ENCODE results near the gene MMP10.

MMP10 gene

DNA sequence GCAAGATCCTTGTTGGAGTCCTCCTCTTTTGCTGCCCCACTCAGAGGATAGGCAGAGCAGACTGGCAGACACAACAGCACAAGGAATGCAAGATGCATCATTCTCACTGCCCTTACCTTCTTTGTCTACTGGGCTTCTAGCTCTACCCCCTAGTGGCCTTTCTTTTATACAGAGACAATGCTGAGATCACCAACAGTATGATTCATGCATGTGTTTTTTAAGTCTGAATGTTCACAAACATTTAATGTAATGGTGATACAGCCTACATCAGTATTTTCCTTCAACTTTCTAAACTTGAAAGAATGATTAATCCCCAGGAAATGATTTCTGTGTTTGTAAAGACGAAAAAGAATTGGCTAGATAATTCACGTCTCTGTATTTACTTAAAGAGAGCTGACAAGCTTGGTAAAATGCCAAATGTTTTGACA, at the start of gene MMP10:
Gene MMP10 (minus strand): TSS at position 138 of the 428 bp plus-strand sequence. CDS start 37 bp downstream, at position 101.
- Histone ChIP-seq H3K36me3 (ENCODE audit: insufficient read depth, low read length) (no peaks in the 10 kb centered on the region), H2AFZ (ENCODE audit: low read length, unreplicated experiment) (no peak within 1 kb of the TSS), H3K79me2 (ENCODE audit: control insufficient read depth, insufficient read depth, low read length, unreplicated experiment) (no peaks in the 10 kb centered on the region), H3K27ac (ENCODE audit: low read depth, low read length) (no peak within 1 kb of the TSS), H3K27me3 (ENCODE audit: insufficient read depth, low read length) (peaks cover 7% of the 10 kb centered on the region; the same call in 1 of the 2 replicates), H3K4me3 (ENCODE audit: low read depth, low read length) (no peak within 1 kb of the TSS), H3K4me1 (ENCODE audit: control insufficient read depth, insufficient read depth, low read length, unreplicated experiment) (peaks cover 6% of the 10 kb centered on the region)

DNA sequence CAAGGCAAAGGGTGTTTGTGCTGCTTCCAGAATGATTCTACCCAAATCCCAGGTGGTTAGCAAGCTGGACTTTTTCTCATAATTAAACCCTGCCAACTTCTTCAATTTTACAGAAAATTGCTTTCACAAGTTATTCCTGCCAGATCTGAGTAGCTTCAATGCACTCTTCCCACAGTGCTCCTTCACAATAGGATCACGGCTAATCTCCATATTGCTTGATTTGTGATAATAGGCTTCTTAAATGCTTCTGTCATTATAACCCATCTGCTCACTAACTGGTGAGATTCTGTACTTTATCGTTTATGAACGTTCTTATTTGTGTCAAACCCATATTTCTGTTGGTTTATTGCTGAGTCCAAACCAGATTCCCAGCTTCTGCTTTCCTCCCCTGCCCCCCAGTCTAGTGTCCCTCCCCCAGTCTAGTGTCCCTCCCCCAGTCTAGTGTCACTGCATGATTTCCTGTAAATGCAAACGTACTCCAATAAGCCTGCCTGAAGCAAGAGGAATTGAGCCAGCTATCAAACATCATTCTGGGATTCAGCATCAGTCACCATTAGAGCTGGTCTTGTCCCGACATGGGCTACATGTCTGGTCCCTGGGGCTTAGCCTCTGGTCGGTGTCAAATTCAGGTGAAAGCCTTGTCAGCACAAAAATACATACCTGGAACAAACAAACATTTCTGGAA, 49.0 kb upstream of the MMP10 start:
- no peak overlapping the region for H2AFZ ChIP-seq (ENCODE audit: low read length, unreplicated experiment)
- no peak overlapping the region for H3K27ac ChIP-seq (ENCODE audit: low read depth, low read length)
- no peaks in the 10 kb centered on the region for H3K27me3 ChIP-seq (ENCODE audit: insufficient read depth, low read length)
- H3K4me1 ChIP-seq (ENCODE audit: control insufficient read depth, insufficient read depth, low read length, unreplicated experiment) = peaks cover 19% of the 10 kb centered on the region
- no peak overlapping the region for H3K4me3 ChIP-seq (ENCODE audit: low read depth, low read length)
- no peaks in the 10 kb centered on the region for H3K79me2 ChIP-seq (ENCODE audit: control insufficient read depth, insufficient read depth, low read length, unreplicated experiment)
- no peaks in the 10 kb centered on the region for H3K36me3 ChIP-seq (ENCODE audit: insufficient read depth, low read length)

DNA sequence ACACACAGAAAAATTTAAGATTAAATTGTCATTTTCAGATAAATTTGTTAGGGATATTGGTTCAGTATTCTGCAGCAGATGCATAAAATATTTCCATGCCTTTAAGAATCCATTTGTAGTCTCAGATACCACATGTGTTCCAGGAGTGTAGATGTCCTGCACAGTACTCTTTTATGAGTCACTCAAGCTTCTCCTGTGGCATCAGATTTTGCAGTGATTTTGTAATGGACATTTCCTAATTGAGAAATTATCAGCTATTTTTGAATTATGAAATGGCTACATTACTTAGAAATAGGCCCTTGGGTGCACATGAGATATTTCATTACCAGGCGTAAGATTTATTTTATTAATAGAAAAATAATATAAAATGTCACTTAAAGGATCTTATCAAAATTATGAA, 44.1 kb upstream of the MMP10 start:
- H3K27me3 ChIP-seq (ENCODE audit: insufficient read depth, low read length) = peaks cover 34% of the 10 kb centered on the region
- no peak overlapping the region for H3K4me3 ChIP-seq (ENCODE audit: low read depth, low read length)
- no peaks in the 10 kb centered on the region for H3K79me2 ChIP-seq (ENCODE audit: control insufficient read depth, insufficient read depth, low read length, unreplicated experiment)
- no peaks in the 10 kb centered on the region for H3K36me3 ChIP-seq (ENCODE audit: insufficient read depth, low read length)
- no peak overlapping the region for H3K27ac ChIP-seq (ENCODE audit: low read depth, low read length)
- H3K4me1 ChIP-seq (ENCODE audit: control insufficient read depth, insufficient read depth, low read length, unreplicated experiment) = peaks cover 3% of the 10 kb centered on the region
- no peak overlapping the region for H2AFZ ChIP-seq (ENCODE audit: low read length, unreplicated experiment)

DNA sequence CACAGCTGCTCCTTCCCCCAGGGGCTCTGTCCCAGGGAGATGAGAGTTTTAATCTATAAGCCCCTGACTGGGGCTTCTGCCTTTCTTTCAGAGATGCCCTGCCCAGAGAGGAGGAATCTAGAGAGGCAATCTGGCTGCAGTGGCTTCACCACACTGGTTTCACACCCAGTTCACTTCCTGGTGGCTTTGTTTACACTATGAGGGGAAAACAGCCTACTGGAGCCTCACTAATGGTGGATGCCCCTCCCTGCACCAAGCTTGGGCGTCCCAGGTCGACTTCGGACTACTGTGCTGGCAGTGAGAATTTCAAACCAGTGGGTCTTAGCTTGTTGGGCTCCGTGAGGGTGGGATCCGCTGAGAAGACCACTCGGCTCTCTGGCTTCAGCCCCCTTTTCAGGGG, 39.1 kb upstream of the MMP10 start:
- Histone ChIP-seq H3K27me3 (ENCODE audit: insufficient read depth, low read length) (peaks cover 40% of the 10 kb centered on the region), H3K36me3 (ENCODE audit: insufficient read depth, low read length) (no peaks in the 10 kb centered on the region), H3K4me1 (ENCODE audit: control insufficient read depth, insufficient read depth, low read length, unreplicated experiment) (no peaks in the 10 kb centered on the region)

DNA sequence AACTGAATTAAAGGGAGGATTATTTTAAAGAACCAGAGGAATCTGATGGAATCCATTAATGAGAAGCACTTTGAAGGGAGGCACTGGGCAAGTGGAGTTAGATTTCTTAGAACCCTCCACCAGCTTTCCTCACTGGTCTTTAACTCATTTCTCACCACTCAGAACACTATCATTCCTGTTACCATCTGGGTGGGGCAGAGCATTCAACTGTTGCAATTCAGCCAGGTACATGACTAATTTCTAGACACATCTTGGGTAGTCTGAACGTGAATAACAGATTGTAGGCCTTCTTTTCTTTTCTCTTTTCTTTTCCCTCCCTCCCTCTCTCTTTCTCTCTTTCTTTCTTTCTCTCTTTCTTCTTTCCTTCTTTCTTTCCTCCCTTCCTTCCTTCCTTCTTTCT, 33.1 kb upstream of the MMP10 start:
- no peak overlapping the region for H3K27ac ChIP-seq (ENCODE audit: low read depth, low read length)
- peaks cover 9% of the 10 kb centered on the region; the same call in 1 of the 2 replicates for H3K27me3 ChIP-seq (ENCODE audit: insufficient read depth, low read length)

More for the DNA sequence above, 39.1 kb upstream of the MMP10 start:
- H3K79me2 ChIP-seq (ENCODE audit: control insufficient read depth, insufficient read depth, low read length, unreplicated experiment) = no peaks in the 10 kb centered on the region
- H3K27ac ChIP-seq (ENCODE audit: low read depth, low read length) = no peak overlapping the region
- no peak overlapping the region for H3K4me3 ChIP-seq (ENCODE audit: low read depth, low read length)
- no peak overlapping the region for H2AFZ ChIP-seq (ENCODE audit: low read length, unreplicated experiment)

DNA sequence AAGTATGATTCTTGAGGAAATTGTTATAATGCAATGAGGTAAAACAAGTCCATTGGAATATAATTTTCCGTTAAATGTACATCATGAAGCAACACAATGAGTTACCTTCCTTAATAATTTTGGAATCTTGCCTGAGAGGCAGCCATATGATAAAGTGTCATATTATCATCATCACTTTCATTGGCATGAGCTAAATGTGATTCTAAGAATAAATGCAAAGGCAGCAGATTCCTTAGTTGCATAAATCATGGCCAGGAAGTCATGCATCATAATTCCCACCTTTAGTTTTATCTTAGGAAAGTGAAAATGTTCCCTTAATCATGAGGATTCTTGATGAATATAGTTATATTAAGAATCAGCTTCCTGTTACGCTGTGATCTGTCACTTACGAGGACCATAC, 31.8 kb upstream of the MMP10 start:
- Histone ChIP-seq H2AFZ (ENCODE audit: low read length, unreplicated experiment) (no peak overlapping the region), H3K27ac (ENCODE audit: low read depth, low read length) (no peak overlapping the region), H3K79me2 (ENCODE audit: control insufficient read depth, insufficient read depth, low read length, unreplicated experiment) (no peaks in the 10 kb centered on the region), H3K36me3 (ENCODE audit: insufficient read depth, low read length) (no peaks in the 10 kb centered on the region), H3K4me1 (ENCODE audit: control insufficient read depth, insufficient read depth, low read length, unreplicated experiment) (no peaks in the 10 kb centered on the region), H3K27me3 (ENCODE audit: insufficient read depth, low read length) (peaks cover 8% of the 10 kb centered on the region; the same call in 1 of the 2 replicates), H3K4me3 (ENCODE audit: low read depth, low read length) (no peak overlapping the region)

More for the DNA sequence above, 33.1 kb upstream of the MMP10 start:
- no peak overlapping the region for H3K4me3 ChIP-seq (ENCODE audit: low read depth, low read length)
- no peaks in the 10 kb centered on the region for H3K4me1 ChIP-seq (ENCODE audit: control insufficient read depth, insufficient read depth, low read length, unreplicated experiment)
- H3K79me2 ChIP-seq (ENCODE audit: control insufficient read depth, insufficient read depth, low read length, unreplicated experiment) = no peaks in the 10 kb centered on the region
- no peak overlapping the region for H2AFZ ChIP-seq (ENCODE audit: low read length, unreplicated experiment)
- H3K36me3 ChIP-seq (ENCODE audit: insufficient read depth, low read length) = no peaks in the 10 kb centered on the region

DNA sequence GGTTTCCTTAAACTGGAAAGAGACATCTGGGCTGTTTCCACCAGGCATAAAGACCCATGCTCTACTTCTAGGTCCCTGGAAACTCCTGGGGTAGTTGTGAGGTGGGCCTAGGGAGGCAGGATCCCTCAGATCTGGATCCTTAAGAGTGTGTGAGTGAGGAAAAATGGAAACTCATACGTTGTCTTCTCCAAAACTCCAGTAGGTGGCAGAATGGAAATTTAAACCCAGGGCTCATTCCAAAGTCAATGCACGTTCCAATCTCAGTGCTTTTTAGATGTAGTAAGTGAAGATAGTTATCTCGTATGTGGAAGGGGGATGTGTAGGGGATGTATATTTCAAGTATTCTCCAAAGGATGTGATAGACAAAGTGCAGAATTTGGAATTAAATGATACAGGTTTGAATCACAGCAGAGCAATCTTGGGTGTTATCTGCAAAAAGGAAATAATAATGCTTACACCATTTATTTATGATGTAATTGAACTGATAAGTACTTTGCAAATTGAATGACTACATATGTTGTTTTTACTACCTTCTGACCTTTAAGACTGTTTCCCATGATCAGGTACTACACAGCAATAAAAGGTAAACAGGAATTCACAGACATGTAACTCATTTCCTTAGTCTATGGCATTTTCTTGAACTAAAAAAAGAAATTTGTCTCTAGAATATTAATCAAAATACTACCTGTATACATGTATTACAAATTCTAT, 30.7 kb upstream of the MMP10 start:
- Histone ChIP-seq H3K36me3 (ENCODE audit: insufficient read depth, low read length) (no peaks in the 10 kb centered on the region), H3K79me2 (ENCODE audit: control insufficient read depth, insufficient read depth, low read length, unreplicated experiment) (no peaks in the 10 kb centered on the region), H3K4me1 (ENCODE audit: control insufficient read depth, insufficient read depth, low read length, unreplicated experiment) (no peaks in the 10 kb centered on the region), H3K4me3 (ENCODE audit: low read depth, low read length) (no peak overlapping the region), H2AFZ (ENCODE audit: low read length, unreplicated experiment) (peak overlapping the region; percentile 76), H3K27ac (ENCODE audit: low read depth, low read length) (no peak overlapping the region), H3K27me3 (ENCODE audit: insufficient read depth, low read length) (0 out of 2 replicates have a peak, but pooled peaks cover 3% of the 10 kb centered on the region)

DNA sequence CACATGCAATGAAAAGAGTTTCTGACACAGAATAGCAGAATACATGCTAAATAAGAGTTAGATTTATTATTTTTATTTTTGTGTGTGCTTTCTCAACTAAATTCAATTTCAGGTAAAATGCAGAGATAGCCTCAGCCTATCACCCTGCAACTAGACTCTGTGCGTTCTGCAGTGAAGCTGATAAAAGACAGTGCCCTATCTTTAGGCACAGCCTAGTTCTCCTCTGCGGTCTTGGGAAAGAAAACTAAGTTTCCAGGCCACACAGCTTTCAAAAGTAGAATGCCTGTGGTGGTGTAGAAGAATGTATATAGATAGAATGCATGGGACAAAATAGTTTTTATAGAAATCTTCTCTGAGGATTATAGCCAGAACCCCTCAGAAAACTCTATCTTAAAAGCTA, 29.5 kb upstream of the MMP10 start:
- Histone ChIP-seq H3K4me1 (ENCODE audit: control insufficient read depth, insufficient read depth, low read length, unreplicated experiment) (no peaks in the 10 kb centered on the region), H3K4me3 (ENCODE audit: low read depth, low read length) (no peak overlapping the region), H3K27me3 (ENCODE audit: insufficient read depth, low read length) (0 out of 2 replicates have a peak, but pooled peaks cover 3% of the 10 kb centered on the region), H2AFZ (ENCODE audit: low read length, unreplicated experiment) (no peak overlapping the region), H3K27ac (ENCODE audit: low read depth, low read length) (no peak overlapping the region), H3K36me3 (ENCODE audit: insufficient read depth, low read length) (no peaks in the 10 kb centered on the region), H3K79me2 (ENCODE audit: control insufficient read depth, insufficient read depth, low read length, unreplicated experiment) (no peaks in the 10 kb centered on the region)

DNA sequence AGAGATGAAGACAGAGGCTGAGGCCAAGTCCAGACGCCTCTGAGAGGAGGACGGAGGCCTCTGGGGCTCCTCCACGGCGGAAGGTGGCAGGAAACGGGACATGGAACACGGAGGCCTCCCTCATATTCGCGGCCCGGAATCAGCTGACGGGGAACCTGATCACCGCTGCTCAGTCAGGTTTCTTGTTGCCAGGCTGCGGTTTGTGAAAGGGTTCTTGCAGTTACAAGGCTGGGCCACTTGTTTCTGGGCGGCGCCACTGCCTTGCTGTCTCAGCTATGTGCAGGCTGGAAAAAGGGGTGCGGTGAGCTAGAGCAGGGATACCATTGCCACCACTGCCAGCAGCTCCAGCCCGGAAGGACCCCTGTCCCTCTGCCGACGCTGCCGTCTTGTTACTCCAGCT, 27.5 kb upstream of the MMP10 start:
- Histone ChIP-seq H3K4me3 (ENCODE audit: low read depth, low read length) (no peak overlapping the region), H3K27me3 (ENCODE audit: insufficient read depth, low read length) (0 out of 2 replicates have a peak, but pooled peaks cover 3% of the 10 kb centered on the region), H2AFZ (ENCODE audit: low read length, unreplicated experiment) (no peak overlapping the region), H3K79me2 (ENCODE audit: control insufficient read depth, insufficient read depth, low read length, unreplicated experiment) (no peaks in the 10 kb centered on the region), H3K36me3 (ENCODE audit: insufficient read depth, low read length) (no peaks in the 10 kb centered on the region), H3K4me1 (ENCODE audit: control insufficient read depth, insufficient read depth, low read length, unreplicated experiment) (no peaks in the 10 kb centered on the region), H3K27ac (ENCODE audit: low read depth, low read length) (no peak overlapping the region)

DNA sequence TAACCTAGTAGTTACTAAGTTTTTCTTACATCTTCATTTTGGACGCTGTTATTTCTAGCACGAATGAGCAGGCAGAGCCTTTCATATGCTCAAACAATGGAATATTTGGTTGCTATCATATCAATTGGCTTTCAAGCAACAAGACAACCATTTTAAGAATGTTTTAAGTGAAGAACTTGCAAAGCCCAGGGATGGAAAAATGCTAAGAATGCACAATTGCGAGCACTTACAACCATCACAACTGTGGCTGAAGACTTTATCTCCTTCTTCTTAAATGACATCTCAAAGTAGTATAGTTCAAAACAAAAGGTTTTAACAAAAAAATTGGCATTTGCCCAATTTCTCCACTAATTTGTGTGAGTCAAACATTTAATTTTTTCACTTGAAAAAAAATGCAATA, 25.9 kb upstream of the MMP10 start:
- peaks cover 5% of the 10 kb centered on the region for H3K4me1 ChIP-seq (ENCODE audit: control insufficient read depth, insufficient read depth, low read length, unreplicated experiment)
- H3K27ac ChIP-seq (ENCODE audit: low read depth, low read length) = no peak overlapping the region
- no peaks in the 10 kb centered on the region for H3K79me2 ChIP-seq (ENCODE audit: control insufficient read depth, insufficient read depth, low read length, unreplicated experiment)
- H3K27me3 ChIP-seq (ENCODE audit: insufficient read depth, low read length) = 0 out of 2 replicates have a peak, but pooled peaks cover 3% of the 10 kb centered on the region
- H2AFZ ChIP-seq (ENCODE audit: low read length, unreplicated experiment) = no peak overlapping the region
- no peak overlapping the region for H3K4me3 ChIP-seq (ENCODE audit: low read depth, low read length)
- H3K36me3 ChIP-seq (ENCODE audit: insufficient read depth, low read length) = no peaks in the 10 kb centered on the region

DNA sequence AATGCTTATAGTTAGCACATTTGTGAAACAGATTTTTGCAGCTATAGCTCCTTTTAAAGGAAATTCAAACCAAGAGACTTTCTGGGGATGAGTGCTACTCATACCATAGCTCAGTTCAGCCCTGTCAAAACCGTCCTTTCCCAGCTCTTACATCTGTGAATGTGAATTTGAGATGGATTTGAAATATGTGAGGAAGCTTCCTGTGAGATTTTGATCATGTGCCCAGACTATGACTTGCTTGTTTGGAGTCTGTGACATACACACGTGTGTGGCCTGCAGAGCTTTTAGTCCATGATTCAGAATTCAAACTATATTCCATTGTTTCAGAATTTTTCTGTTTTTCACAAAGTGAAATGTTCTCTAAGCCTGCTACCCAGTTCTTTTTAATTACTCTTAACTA, 21.9 kb upstream of the MMP10 start:
- H3K79me2 ChIP-seq (ENCODE audit: control insufficient read depth, insufficient read depth, low read length, unreplicated experiment) = no peaks in the 10 kb centered on the region
- H2AFZ ChIP-seq (ENCODE audit: low read length, unreplicated experiment) = no peak overlapping the region
- H3K4me3 ChIP-seq (ENCODE audit: low read depth, low read length) = no peak overlapping the region
- H3K36me3 ChIP-seq (ENCODE audit: insufficient read depth, low read length) = no peaks in the 10 kb centered on the region
- peak overlapping the region; percentile 27; the same call in 1 of the 2 replicates for H3K27ac ChIP-seq (ENCODE audit: low read depth, low read length)
- H3K4me1 ChIP-seq (ENCODE audit: control insufficient read depth, insufficient read depth, low read length, unreplicated experiment) = peaks cover 24% of the 10 kb centered on the region
- H3K27me3 ChIP-seq (ENCODE audit: insufficient read depth, low read length) = no peaks in the 10 kb centered on the region
